ENCODE data around the gene STARD3. TPM values are rescaled to one million over a fixed set of nuclear protein-coding genes. Genes with fewer than 3 reads are reported as not detected.

STARD3 gene
- total RNA-seq, 1 experiment from 2014 or later: 75.3 TPM

DNA sequence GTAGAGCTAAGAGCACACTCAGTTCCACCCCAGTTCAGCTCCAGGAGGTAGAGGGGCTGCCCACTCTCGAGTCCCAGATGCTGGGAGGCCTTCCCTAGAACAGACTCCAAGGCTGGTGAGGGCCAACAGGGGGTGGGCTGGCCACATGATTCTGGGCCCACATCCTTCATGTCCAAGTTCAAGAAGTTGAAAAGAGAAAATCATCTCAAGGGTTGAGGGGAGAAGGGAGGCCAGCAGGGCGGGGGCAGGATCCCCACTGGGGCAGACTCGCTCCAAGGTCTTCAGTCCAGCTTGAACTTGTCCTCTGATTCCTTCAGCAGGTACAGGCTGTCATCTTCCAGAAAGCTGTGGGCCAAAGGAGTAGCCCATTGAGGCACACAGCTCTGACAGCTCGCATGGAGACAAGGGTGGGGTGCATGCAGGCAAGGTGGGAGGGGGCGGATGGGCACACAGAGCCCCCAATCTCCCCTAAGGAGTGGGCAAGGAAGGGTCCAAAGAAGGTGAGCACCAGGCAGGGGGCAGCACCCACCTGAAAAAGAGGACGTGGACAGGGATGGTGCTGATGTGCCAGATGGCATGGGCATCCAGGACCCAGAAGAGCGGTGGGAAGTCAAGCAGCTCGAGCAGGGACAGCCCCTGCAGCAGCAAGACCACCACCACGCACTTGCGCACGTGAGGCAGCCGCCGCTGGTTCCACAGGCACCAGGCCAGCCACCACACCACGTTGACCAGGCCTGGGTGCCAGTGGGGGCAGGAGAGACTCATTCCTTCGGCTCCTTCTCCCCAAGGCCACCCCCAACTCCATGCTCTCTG is 35.8 kb downstream of the STARD3 start:
- Mint-ChIP-seq H3K9me3 (no peaks in the 10 kb centered on the region), H3K27ac (no peak overlapping the region), H3K4me3 (no peak overlapping the region), H3K27me3 (ENCODE audit: low read depth) (peaks cover 26% of the 10 kb centered on the region), H3K4me1 (peaks cover 27% of the 10 kb centered on the region), H3K36me3 (no peaks in the 10 kb centered on the region)
- POLR2A ChIA-PET: interaction anchor here (1.5 kb wide), 1 partner anchor 49 kb away, joined by 4 read pairs; no protein-coding TSS in a partner anchor
- TF ChIP-seq, protein P1, sequence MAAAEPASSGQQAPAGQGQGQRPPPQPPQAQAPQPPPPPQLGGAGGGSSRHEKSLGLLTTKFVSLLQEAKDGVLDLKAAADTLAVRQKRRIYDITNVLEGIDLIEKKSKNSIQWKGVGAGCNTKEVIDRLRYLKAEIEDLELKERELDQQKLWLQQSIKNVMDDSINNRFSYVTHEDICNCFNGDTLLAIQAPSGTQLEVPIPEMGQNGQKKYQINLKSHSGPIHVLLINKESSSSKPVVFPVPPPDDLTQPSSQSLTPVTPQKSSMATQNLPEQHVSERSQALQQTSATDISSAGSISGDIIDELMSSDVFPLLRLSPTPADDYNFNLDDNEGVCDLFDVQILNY (CRISPR knock-in tag; IDR thresholded peaks at IDR 0.05): no peak
- TF ChIP-seq SMAD3 (CRISPR knock-in tag; IDR thresholded peaks at IDR 0.05; ENCODE audit: borderline replicate concordance): no peak
- TF ChIP-seq NR3C1 (CRISPR knock-in tag; conservative IDR thresholded peaks at IDR 0.05; ENCODE audit: low read depth): no peak
- TF ChIP-seq, protein P2, sequence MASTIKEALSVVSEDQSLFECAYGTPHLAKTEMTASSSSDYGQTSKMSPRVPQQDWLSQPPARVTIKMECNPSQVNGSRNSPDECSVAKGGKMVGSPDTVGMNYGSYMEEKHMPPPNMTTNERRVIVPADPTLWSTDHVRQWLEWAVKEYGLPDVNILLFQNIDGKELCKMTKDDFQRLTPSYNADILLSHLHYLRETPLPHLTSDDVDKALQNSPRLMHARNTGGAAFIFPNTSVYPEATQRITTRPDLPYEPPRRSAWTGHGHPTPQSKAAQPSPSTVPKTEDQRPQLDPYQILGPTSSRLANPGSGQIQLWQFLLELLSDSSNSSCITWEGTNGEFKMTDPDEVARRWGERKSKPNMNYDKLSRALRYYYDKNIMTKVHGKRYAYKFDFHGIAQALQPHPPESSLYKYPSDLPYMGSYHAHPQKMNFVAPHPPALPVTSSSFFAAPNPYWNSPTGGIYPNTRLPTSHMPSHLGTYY (CRISPR knock-in tag; IDR thresholded peaks at IDR 0.05): no peak
- TF ChIP-seq ZNF138 (CRISPR knock-in tag; conservative IDR thresholded peaks at IDR 0.05): no peak
- TF ChIP-seq FOXJ3 (CRISPR knock-in tag; IDR thresholded peaks at IDR 0.05; ENCODE audit: borderline replicate concordance): no peak
- no peak for TF ChIP-seq CBFB (CRISPR knock-in tag; IDR thresholded peaks at IDR 0.05; ENCODE audit: low read depth)
- TF ChIP-seq, protein P3, sequence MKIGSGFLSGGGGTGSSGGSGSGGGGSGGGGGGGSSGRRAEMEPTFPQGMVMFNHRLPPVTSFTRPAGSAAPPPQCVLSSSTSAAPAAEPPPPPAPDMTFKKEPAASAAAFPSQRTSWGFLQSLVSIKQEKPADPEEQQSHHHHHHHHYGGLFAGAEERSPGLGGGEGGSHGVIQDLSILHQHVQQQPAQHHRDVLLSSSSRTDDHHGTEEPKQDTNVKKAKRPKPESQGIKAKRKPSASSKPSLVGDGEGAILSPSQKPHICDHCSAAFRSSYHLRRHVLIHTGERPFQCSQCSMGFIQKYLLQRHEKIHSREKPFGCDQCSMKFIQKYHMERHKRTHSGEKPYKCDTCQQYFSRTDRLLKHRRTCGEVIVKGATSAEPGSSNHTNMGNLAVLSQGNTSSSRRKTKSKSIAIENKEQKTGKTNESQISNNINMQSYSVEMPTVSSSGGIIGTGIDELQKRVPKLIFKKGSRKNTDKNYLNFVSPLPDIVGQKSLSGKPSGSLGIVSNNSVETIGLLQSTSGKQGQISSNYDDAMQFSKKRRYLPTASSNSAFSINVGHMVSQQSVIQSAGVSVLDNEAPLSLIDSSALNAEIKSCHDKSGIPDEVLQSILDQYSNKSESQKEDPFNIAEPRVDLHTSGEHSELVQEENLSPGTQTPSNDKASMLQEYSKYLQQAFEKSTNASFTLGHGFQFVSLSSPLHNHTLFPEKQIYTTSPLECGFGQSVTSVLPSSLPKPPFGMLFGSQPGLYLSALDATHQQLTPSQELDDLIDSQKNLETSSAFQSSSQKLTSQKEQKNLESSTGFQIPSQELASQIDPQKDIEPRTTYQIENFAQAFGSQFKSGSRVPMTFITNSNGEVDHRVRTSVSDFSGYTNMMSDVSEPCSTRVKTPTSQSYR (CRISPR knock-in tag; IDR thresholded peaks at IDR 0.05): no peak
- TF ChIP-seq, protein P4, sequence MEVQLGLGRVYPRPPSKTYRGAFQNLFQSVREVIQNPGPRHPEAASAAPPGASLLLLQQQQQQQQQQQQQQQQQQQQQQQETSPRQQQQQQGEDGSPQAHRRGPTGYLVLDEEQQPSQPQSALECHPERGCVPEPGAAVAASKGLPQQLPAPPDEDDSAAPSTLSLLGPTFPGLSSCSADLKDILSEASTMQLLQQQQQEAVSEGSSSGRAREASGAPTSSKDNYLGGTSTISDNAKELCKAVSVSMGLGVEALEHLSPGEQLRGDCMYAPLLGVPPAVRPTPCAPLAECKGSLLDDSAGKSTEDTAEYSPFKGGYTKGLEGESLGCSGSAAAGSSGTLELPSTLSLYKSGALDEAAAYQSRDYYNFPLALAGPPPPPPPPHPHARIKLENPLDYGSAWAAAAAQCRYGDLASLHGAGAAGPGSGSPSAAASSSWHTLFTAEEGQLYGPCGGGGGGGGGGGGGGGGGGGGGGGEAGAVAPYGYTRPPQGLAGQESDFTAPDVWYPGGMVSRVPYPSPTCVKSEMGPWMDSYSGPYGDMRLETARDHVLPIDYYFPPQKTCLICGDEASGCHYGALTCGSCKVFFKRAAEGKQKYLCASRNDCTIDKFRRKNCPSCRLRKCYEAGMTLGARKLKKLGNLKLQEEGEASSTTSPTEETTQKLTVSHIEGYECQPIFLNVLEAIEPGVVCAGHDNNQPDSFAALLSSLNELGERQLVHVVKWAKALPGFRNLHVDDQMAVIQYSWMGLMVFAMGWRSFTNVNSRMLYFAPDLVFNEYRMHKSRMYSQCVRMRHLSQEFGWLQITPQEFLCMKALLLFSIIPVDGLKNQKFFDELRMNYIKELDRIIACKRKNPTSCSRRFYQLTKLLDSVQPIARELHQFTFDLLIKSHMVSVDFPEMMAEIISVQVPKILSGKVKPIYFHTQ (CRISPR knock-in tag; IDR thresholded peaks at IDR 0.05): no peak
- no peak for TF ChIP-seq JUN (CRISPR knock-in tag; IDR thresholded peaks at IDR 0.05)
- TF ChIP-seq KAT7 (CRISPR knock-in tag; IDR thresholded peaks at IDR 0.05; ENCODE audit: borderline replicate concordance): no peak
- TF ChIP-seq, protein P5, sequence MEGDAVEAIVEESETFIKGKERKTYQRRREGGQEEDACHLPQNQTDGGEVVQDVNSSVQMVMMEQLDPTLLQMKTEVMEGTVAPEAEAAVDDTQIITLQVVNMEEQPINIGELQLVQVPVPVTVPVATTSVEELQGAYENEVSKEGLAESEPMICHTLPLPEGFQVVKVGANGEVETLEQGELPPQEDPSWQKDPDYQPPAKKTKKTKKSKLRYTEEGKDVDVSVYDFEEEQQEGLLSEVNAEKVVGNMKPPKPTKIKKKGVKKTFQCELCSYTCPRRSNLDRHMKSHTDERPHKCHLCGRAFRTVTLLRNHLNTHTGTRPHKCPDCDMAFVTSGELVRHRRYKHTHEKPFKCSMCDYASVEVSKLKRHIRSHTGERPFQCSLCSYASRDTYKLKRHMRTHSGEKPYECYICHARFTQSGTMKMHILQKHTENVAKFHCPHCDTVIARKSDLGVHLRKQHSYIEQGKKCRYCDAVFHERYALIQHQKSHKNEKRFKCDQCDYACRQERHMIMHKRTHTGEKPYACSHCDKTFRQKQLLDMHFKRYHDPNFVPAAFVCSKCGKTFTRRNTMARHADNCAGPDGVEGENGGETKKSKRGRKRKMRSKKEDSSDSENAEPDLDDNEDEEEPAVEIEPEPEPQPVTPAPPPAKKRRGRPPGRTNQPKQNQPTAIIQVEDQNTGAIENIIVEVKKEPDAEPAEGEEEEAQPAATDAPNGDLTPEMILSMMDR (IDR thresholded peaks at IDR 0.05): peak; percentile 5; the same call in 1 of the 2 replicates
- TF ChIP-seq, protein P6, sequence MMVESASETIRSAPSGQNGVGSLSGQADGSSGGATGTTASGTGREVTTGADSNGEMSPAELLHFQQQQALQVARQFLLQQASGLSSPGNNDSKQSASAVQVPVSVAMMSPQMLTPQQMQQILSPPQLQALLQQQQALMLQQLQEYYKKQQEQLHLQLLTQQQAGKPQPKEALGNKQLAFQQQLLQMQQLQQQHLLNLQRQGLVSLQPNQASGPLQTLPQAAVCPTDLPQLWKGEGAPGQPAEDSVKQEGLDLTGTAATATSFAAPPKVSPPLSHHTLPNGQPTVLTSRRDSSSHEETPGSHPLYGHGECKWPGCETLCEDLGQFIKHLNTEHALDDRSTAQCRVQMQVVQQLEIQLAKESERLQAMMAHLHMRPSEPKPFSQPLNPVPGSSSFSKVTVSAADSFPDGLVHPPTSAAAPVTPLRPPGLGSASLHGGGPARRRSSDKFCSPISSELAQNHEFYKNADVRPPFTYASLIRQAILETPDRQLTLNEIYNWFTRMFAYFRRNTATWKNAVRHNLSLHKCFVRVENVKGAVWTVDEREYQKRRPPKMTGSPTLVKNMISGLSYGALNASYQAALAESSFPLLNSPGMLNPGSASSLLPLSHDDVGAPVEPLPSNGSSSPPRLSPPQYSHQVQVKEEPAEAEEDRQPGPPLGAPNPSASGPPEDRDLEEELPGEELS (CRISPR knock-in tag; IDR thresholded peaks at IDR 0.05): no peak
- TF ChIP-seq ZNF219 (CRISPR knock-in tag; IDR thresholded peaks at IDR 0.05; ENCODE audit: borderline replicate concordance): no peak
- TF ChIP-seq, protein P7, sequence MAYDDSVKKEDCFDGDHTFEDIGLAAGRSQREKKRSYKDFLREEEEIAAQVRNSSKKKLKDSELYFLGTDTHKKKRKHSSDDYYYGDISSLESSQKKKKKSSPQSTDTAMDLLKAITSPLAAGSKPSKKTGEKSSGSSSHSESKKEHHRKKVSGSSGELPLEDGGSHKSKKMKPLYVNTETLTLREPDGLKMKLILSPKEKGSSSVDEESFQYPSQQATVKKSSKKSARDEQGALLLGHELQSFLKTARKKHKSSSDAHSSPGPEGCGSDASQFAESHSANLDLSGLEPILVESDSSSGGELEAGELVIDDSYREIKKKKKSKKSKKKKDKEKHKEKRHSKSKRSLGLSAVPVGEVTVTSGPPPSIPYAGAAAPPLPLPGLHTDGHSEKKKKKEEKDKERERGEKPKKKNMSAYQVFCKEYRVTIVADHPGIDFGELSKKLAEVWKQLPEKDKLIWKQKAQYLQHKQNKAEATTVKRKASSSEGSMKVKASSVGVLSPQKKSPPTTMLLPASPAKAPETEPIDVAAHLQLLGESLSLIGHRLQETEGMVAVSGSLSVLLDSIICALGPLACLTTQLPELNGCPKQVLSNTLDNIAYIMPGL (CRISPR knock-in tag; IDR thresholded peaks at IDR 0.05): no peak
- 0 out of 2 replicates have a peak, but pooled peaks have one; percentile 39 for TF ChIP-seq RELA (CRISPR knock-in tag; IDR thresholded peaks at IDR 0.05; ENCODE audit: borderline replicate concordance)
- TF ChIP-seq, protein P8, sequence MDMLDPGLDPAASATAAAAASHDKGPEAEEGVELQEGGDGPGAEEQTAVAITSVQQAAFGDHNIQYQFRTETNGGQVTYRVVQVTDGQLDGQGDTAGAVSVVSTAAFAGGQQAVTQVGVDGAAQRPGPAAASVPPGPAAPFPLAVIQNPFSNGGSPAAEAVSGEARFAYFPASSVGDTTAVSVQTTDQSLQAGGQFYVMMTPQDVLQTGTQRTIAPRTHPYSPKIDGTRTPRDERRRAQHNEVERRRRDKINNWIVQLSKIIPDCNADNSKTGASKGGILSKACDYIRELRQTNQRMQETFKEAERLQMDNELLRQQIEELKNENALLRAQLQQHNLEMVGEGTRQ (CRISPR knock-in tag; IDR thresholded peaks at IDR 0.05): no peak
- ATAC-seq: no peak
- CTCF ChIA-PET: interaction anchor here (0.7 to 18.0 kb wide), 26 partner anchors 8 to 145 kb away, joined by 3 to 876 read pairs (median 6); partner anchors contain the start of genes PGAP3 and PPP1R1B
- no peak for DNase-seq (ENCODE audit: low spot score)
